ENCODE data around the gene GINS2.

GINS2 gene

GRCh38 chr16:85637808-85638647 is 50.7 kb downstream of the GINS2 start:
- DNase-seq, result no peak

GRCh38 chr16:85637061-85637807 is 51.5 kb downstream of the GINS2 start:
- no peak for DNase-seq

- DNase-seq, result no peak
Observed at GRCh38 chr16:85636234-85636812, 52.4 kb downstream of the GINS2 start.

- DNase-seq, result no peak
Observed at GRCh38 chr16:85635545-85636140, 53.1 kb downstream of the GINS2 start.

GRCh38 chr16:85634747-85635544 is 53.8 kb downstream of the GINS2 start:
- DNase-seq, result no peak

GRCh38 chr16:85633888-85634287 is 54.9 kb downstream of the GINS2 start:
- DNase-seq, result no peak

GRCh38 chr16:85633438-85633743 is 55.4 kb downstream of the GINS2 start:
- DNase-seq, result no peak

GRCh38 chr16:85632709-85633437 is 55.9 kb downstream of the GINS2 start:
- DNase-seq, result no peak

GRCh38 chr16:85631802-85632393 is 56.9 kb downstream of the GINS2 start:
- no peak for DNase-seq

- no peak for DNase-seq
Observed at GRCh38 chr16:85631230-85631629, 57.5 kb downstream of the GINS2 start.

- DNase-seq, result no peak
Observed at GRCh38 chr16:85629853-85630252, 58.9 kb downstream of the GINS2 start.

GRCh38 chr16:85629326-85629725 is 59.4 kb downstream of the GINS2 start:
- no peak for DNase-seq

GRCh38 chr16:85628645-85629044 is 60.1 kb downstream of the GINS2 start:
- DNase-seq, result no peak

- DNase-seq, result no peak
Observed at GRCh38 chr16:85628265-85628556, 60.5 kb downstream of the GINS2 start.

- DNase-seq, result no peak
Observed at GRCh38 chr16:85627526-85628264, 61.1 kb downstream of the GINS2 start.

GRCh38 chr16:85627089-85627488 is 61.7 kb downstream of the GINS2 start:
- no peak for DNase-seq
